ENCODE measurements around the gene CCND1. TPM values are rescaled to one million over a fixed set of nuclear protein-coding genes. Genes with fewer than 3 reads are reported as not detected.
"Not testable (repeated sequence)": the region's sequence is repeated elsewhere in the genome, so short reads cannot be mapped to it uniquely, and the experiment has no call there.

CCND1 gene
- total RNA-seq, 1 donor from 2014 or later: 112 TPM

- Histone ChIP-seq H3K27ac (no peak overlapping the region), H3K36me3 (no peaks in the 10 kb centered on the region), H3K9me3 (no peaks in the 10 kb centered on the region), H3K27me3 (no peaks in the 10 kb centered on the region), H3K4me3 (no peak overlapping the region), H3K4me1 (no peaks in the 10 kb centered on the region)
- no peak for DNase-seq (ENCODE audit: extremely low spot score in 2 of 2)
- TF ChIP-seq, protein P1, sequence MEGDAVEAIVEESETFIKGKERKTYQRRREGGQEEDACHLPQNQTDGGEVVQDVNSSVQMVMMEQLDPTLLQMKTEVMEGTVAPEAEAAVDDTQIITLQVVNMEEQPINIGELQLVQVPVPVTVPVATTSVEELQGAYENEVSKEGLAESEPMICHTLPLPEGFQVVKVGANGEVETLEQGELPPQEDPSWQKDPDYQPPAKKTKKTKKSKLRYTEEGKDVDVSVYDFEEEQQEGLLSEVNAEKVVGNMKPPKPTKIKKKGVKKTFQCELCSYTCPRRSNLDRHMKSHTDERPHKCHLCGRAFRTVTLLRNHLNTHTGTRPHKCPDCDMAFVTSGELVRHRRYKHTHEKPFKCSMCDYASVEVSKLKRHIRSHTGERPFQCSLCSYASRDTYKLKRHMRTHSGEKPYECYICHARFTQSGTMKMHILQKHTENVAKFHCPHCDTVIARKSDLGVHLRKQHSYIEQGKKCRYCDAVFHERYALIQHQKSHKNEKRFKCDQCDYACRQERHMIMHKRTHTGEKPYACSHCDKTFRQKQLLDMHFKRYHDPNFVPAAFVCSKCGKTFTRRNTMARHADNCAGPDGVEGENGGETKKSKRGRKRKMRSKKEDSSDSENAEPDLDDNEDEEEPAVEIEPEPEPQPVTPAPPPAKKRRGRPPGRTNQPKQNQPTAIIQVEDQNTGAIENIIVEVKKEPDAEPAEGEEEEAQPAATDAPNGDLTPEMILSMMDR (IDR thresholded peaks at IDR 0.05): no peak
- TF ChIP-seq POLR2A (IDR thresholded peaks at IDR 0.05) (no peak), POLR2AphosphoS5 (IDR thresholded peaks at IDR 0.05; ENCODE audit: insufficient read depth in 1 of 2, low read depth in 1 of 2) (no peak)
- intact Hi-C loops (cut with DNase I): loop anchor here (5.0 kb wide), 1 partner anchor 208 kb away; no protein-coding TSS in a partner anchor
Measured at GRCh38 chr11:69694781-69695180, 53.8 kb downstream of the CCND1 start.

DNA sequence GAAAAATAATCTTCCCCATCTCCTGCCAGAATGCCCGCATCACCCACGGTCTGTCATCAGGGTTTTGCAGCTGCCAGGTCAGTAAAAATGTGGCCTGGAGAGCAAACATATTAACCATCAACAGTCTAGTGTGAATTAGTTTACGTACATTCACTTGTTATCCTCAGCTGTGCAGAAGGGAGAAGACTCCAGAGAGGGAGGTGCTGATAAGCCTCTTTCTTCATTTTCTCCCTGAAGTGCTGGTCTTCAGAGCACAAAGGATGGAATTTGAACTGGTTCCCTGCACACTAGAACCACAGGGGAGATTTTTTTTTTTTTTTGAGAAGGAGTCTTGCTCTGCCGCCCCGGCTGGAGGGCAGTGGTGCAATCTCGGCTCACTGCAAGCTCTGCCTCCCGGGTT is 54.6 kb downstream of the CCND1 start:
- Histone ChIP-seq H3K36me3 (no peaks in the 10 kb centered on the region), H3K27me3 (no peaks in the 10 kb centered on the region), H3K4me3 (no peak overlapping the region), H3K27ac (no peak overlapping the region), H3K9me3 (no peaks in the 10 kb centered on the region), H3K4me1 (no peaks in the 10 kb centered on the region)
- intact Hi-C loops (cut with DNase I): no loop called here
- DNase-seq (ENCODE audit: extremely low spot score in 2 of 2): no peak
- TF ChIP-seq, protein P1 (IDR thresholded peaks at IDR 0.05): no peak
- TF ChIP-seq POLR2A (IDR thresholded peaks at IDR 0.05): no peak
- TF ChIP-seq POLR2AphosphoS5 (IDR thresholded peaks at IDR 0.05; ENCODE audit: insufficient read depth in 1 of 2, low read depth in 1 of 2): no peak

- intact Hi-C loops (cut with DNase I); H3K4me1 ChIP-seq; H3K27ac ChIP-seq; DNase-seq (ENCODE audit: extremely low spot score in 2 of 2); H3K27me3 ChIP-seq; H3K36me3 ChIP-seq; H3K9me3 ChIP-seq; H3K4me3 ChIP-seq: not testable (repeated sequence)
Measured at GRCh38 chr11:69695995-69696394, 55.0 kb downstream of the CCND1 start.

GRCh38 chr11:69696749-69697468 is 56.0 kb downstream of the CCND1 start:
- Histone ChIP-seq H3K9me3 (no peaks in the 10 kb centered on the region), H3K27me3 (no peaks in the 10 kb centered on the region), H3K4me3 (no peak overlapping the region), H3K27ac (no peak overlapping the region), H3K4me1 (no peaks in the 10 kb centered on the region), H3K36me3 (no peaks in the 10 kb centered on the region)
- no peak for TF ChIP-seq POLR2A (IDR thresholded peaks at IDR 0.05)
- TF ChIP-seq POLR2AphosphoS5 (IDR thresholded peaks at IDR 0.05; ENCODE audit: insufficient read depth in 1 of 2, low read depth in 1 of 2): no peak
- TF ChIP-seq, protein P1 (IDR thresholded peaks at IDR 0.05): no peak
- intact Hi-C loops (cut with DNase I): no loop called here
- no peak for DNase-seq (ENCODE audit: extremely low spot score in 2 of 2)

GRCh38 chr11:69697469-69697843 is 56.5 kb downstream of the CCND1 start:
- Histone ChIP-seq H3K27me3 (peaks cover under 1% of the 10 kb centered on the region), H3K4me1 (no peaks in the 10 kb centered on the region), H3K4me3 (no peak overlapping the region), H3K9me3 (no peaks in the 10 kb centered on the region), H3K27ac (no peak overlapping the region), H3K36me3 (no peaks in the 10 kb centered on the region)
- intact Hi-C loops (cut with DNase I): no loop called here
- TF ChIP-seq POLR2A (IDR thresholded peaks at IDR 0.05) (no peak), POLR2AphosphoS5 (IDR thresholded peaks at IDR 0.05; ENCODE audit: insufficient read depth in 1 of 2, low read depth in 1 of 2) (no peak)
- TF ChIP-seq, protein P1 (IDR thresholded peaks at IDR 0.05): no peak
- DNase-seq (ENCODE audit: extremely low spot score in 2 of 2): no peak

Data from vagina (tissue), 2 donors.